CD4-positive, alpha-beta T cell treated with Interleukin-4 for 1 hour (primary cell): ENCODE data around the gene VPS35L.
"Not testable (repeated sequence)": the region's sequence is repeated elsewhere in the genome, so short reads cannot be mapped to it uniquely, and the experiment has no call there.

Experiments
- DNase-seq, 2 donors: peaks; one replicate each; pipeline ENCODE4 v3.0.0-alpha.2; 2020 to 2022

The VPS35L gene

DNA sequence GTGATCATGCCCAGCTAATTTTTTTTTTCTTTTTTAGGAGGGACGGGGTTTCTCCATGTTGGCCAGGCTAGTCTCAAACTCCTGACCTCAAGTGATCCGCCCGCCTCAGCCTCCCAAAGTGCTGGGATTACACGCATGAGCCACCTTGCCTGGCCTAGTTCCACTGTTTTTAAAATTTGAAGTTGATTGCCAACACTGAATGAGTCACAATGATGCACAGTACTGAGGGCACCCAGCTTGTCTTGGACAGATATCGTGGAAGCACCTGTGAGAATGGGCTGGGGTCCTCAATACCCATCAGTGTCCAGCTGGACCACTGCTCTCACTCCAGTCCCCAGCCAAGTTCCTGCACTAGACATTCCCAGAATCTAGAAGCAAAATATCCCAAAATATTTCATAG, 160.1 kb downstream of the VPS35L start:
- DNase-seq: no peak

DNA sequence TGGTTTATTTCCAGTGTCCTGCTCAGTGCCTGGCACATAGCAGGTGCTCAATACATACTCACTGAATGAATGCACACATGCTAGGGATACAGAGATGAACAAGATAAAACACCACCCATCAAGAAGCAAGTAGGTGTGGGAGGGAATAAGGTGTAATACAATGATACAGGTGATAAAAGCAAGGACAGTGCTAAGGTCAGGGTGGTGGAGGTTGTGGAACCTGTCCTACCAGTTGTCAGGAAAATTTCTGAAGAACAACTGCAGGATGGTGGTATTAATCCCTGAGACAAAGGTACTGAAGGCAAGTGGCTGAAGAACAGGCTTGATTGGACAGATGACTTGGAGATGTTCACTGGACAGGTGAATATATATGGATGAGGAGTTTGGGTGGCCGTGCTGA, 160.7 kb downstream of the VPS35L start:
- no peak for DNase-seq

DNA sequence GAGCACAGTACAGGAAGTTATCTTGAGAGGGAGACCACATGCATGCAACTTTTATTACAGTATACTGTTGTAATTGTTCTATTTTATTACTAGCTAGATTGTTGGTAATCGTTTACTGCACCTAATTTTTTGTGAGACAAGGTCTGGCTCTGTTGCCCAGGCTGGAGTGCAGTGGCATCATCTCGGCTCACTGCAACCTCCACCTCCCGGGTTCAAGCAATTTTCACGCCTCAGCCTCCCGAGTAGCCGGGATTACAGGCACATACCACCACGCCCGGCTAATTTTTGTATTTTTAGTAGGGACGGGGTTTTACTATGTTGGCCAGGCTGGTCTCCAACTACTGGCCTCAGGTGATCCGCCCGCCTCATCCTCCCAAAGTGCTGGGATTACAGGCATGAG, 161.2 kb downstream of the VPS35L start:
- DNase-seq: not testable (repeated sequence)

DNA sequence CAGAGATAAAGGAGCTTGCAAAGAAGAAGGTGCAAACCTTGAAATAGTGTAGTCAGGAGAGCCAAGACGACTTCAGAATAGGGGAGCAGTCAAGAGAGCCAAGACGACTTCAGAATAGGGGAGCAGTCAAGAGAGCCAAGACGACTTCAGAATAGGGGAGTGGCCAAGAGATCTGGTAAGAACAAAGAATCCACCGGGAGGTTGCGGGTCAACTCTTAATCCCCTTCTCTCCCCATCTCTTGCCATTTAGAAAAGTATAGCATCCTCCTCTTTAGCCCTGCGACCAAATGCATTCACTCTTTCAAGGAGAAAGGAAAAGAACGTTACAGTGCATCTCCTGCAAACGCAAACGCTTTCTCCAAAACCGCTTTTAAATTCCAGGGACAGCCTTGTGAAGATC, 161.8 kb downstream of the VPS35L start:
- DNase-seq: no peak

DNA sequence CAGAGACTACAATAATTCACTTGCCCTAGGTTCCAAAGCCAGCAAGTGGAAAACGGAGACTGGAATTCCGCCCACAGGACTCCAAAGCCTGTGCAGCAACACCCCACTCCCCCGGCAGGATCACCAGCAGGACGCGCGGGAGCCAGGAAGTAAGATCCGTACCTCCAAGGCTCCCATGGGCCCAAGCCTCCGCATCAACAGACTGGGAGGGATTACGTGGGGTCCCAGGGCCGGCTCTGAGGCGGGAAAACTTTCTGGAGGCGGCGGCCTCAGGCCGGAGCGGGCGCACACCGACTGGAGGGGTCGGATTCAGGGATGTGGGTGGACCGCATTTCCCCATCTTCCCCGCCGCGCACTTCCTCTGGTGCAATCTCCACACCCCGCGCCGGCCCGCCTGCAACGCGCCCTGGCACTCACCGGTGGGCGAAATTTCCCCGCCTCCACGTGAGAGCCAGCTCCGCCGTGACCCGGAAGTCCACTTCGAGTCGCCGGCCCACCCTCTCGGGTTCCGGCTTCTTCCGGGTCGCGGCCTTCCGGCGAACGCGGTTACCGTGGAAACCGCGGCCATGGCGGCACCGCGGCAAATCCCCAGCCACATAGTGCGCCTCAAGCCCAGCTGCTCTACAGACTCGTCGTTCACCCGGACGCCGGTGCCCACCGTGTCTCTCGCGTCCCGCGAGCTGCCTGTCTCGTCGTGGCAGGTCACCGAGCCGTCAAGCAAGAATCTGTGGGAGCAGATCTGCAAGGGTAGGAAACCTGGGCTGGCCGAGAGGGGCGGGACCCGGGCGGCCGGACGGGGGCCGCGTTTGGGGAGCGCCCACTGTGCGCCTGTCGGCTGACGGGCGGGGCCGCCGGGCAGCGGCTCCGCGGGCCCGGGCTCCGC, 162.5 kb downstream of the VPS35L start, which contains the start of the genes IQCK and KNOP1:
Gene IQCK (plus strand): TSS at position 531 of the 883 bp plus-strand sequence. CDS start 36 bp downstream, at position 567.
Gene KNOP1 (minus strand): TSS at position 487 of the 883 bp plus-strand sequence. CDS start 3,192 bp downstream, outside the sequence.
- peak; percentile 91 for DNase-seq

DNA sequence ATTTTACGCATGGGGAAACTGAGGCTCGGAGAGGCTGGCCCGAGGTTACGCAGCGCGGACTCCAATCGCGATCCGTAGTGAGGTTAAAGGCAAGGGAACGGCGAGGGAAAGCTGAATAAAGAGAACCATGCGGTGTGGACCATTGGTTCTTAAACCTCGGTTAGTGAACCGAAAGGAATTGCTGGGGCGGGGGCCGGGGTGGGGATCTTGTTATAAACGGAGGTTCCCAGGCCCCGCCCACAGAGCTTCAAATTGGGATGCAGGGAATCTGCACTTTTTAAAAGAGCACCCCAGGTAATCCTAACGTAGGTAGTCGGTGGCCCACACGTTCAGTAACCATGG, 163.1 kb downstream of the VPS35L start:
- no peak for DNase-seq

DNA sequence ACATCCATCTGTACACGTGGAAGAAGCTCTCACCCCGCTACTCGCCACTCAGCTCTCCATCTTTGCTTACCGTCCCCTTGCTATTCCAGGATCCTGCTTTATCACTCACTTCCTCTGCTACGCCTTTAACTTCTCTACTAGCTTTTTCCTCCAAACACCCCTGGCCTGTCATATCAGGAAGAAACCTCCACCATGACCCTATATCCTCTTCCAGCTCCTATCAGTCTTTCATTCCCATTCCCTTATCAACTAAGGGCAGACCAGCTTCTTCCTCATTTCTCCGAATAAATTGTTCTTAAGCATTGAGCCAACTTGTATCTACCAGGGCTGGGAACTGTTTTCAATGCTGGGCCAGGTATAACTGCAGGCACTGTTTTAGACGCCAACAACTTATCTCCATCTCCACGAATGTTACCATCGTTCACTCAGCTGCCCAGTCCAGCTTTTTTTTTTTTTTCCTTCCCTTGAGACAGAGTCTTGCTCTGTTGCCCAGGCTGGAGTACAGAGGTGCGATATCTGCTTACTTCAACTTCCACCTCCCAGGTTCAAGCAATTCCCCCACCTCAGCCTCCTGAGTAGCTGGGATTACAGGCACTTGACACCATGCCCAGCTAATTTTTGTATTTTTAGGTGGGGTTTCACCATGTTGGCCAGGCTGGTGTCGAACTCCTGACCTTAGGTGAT, 166.9 kb downstream of the VPS35L start:
- no peak for DNase-seq

DNA sequence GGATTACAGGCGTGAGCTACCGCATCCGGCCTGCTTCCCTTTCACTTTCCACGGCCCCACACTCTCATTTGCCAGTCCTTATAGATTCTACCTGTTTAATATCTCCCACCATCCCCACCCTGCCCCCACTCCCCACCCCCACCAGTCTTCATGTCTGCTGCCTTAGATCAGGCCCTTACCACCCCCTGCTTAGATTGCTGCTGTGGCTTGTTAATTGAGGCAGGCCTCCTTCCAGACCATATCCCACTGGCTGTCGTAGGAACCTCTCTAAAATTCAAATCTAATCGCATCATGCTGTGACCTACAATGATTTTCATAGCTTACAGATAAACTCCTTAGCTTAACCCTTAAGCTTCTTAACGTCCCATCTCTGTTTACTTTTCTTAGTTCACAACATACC, 167.5 kb downstream of the VPS35L start:
- DNase-seq: no peak

DNA sequence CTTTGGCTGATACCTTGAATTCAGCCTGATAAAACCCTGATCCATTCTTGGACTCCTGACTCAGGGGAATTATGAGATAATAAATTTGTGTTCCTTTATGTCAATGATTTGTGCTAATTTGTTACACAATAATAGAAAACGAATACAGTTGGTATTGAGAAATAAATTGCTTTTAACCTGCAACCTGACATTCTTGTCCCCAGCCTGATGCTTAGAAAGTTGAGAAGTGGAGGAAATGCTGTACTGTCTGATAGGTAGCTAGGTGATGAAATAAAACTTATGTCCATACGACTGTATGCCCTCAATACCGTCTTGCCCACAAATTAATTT, 173.1 kb downstream of the VPS35L start:
- no peak for DNase-seq

DNA sequence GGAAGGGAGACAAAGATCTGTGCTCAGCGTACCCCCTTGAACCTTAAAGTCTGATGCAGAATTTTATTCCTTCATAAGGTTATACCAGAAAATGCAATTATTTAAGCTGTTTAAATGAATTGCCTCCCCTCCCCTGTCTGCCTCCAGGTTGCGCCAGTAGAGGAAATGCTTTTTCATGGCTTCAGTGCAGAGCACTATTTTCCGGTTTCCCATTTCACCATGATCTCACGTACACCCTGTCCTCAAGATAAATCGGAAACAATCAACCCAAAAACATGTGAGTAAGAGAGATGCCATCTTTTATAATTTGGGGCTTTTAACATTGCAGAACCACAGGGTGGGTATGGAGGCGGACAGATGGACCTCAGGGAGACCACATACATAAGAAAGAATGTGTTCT, 178.0 kb downstream of the VPS35L start:
- DNase-seq: no peak

DNA sequence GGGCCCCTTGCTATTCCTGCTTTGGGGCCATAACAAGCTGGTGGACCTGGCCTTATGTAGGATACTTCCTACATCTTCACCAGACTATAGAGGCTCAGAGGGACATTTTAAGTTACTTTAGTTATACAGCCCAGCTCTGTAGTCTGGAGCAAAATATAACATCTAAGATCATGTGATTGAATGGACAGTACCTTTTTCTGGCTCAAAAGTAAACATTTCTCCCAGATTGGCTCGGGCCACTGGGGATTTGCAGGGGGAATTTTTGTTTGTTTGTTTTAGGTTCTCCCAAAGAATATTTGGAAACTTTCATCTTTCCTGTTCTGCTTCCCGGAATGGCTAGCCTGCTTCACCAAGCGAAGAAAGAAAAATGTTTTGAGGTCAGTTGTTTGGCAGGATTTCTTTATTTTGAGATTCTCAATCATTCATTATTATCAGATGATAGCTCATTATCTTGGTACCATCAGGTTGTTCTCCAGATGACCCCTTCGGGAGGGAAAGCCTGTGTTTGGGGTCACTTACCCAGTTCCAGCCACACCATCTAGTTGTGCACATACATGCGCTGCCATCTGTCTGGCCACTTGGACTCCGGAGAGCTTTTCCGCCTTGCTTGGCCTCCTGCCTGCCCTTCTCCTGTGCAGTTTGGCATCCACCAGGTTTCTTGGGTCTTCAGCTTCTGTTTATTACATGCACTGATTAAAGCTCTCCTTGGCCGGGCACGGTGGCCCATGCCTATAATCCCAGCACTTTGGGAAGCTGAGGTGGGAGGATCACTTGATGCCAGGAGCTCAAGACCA, 179.8 kb downstream of the VPS35L start:
- no peak for DNase-seq

DNA sequence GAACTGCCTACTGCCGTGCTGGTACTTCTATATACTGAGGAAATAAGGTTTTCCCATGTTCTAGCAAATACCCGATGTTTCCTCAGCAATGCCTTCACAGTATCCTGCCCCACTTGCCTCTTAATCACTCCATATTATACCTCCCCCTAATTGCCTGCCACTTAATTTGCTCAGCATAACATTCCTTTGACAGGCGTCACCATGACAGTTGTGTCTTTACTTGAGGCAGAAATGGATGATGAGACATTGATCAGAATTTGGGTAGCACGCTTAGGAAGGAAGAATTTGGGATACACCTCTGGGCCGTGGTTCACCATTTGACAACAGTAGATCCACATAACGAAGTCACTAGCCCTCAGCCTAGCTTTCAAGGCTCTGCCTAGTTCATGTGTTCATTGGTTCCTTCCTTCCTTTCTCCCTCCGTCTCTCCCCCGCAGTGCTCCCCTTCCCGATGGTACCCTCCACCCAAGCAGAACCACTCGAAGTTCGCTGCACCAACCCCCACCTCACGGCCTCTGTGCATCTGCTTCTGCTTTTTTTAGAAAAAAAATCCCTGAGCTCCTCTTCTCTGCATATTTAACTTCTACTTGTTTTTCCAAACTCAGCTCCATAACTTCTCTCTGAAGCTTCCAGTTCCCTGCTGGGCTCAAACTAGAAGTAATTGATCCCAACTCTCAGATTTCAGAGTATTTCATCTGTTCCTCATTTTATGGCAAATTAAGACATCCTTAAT, 182.0 kb downstream of the VPS35L start:
- DNase-seq: no peak

DNA sequence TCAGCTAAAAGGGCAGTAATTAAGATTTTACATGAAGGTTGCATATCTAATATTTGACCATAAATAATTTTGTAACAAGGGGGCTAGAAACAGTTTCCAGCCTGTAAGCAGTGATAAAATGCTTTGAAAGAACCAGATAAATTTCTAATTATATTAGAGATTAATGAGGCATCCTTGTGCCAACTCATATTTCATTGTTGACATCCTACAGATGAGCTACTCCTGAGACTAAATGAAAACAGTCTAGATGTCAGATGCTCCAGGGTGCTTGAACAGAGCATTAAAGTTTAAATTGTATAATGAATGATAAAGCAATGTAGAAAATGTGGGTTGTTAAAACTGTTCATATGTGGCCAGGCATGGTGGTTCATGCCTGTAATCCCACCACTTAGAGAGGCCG, 185.9 kb downstream of the VPS35L start:
- DNase-seq: no peak

DNA sequence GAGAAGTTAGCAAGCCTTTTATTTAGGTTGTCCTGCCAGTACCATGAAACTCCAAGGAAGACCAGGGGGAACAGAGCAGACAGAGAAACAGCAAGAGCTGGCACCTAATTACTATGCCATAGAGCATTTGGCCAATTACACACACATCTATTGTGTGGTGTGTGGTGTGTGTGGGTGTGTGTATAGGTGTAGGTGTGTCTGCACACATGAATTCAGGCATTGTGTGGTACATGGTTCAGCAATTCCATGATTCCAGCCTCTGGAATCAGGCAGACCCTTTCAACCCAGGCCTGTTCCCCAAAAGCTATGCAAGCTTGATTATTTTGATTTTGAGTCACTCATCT, 188.3 kb downstream of the VPS35L start:
- DNase-seq: no peak

DNA sequence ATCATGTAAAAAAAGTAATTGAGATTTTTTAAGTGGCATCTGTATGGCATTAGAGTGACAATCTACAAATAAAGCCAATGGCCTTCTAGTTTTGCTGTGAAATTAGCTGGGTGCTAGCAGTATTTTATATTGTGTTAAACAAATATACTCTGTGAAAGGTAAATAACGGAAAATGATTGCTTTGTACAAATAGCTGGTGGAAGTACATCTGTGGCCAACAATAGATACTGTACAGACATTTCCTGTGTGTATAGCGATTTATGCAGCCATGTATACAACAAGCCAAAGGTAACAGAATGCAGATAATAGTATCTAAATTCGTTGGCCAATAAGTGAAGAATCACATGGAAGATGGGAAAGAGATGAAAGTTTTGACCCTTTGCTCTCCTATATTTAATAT, 189.2 kb downstream of the VPS35L start:
- DNase-seq: no peak

DNA sequence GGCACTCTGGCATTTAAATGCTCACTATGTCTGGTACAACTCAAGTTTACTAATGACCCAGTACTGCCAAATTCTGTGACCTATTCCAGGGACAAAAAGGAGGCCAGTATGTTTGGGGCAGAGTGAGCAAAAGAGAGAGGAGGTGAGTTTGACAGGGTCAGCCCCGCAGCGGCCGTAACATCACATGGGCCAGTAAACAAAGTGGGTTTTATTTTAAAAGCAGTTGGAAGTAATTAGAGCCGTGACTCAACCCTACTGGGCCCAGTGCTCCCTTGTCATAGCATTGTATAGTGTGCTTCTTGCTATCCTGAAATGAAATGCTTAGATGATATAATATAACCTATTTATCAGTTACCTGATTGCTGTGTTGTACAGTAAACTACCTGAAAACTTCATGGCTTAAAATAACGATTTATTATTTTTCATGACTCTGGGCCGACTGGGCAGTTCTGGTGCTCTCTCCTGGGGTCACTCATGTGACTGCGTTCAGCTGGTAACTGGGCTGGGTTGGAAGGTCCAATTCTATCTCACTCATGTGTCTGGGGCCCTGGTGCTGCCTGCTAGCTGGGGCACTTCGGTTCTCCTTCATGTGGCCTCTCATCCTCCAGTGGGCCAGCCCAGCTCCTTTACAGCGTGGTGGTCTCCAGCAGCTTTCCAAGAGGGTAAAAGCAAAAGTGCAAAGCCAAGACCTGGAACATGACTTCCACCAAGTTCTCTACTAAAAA, 189.9 kb downstream of the VPS35L start:
- DNase-seq: no peak

DNA sequence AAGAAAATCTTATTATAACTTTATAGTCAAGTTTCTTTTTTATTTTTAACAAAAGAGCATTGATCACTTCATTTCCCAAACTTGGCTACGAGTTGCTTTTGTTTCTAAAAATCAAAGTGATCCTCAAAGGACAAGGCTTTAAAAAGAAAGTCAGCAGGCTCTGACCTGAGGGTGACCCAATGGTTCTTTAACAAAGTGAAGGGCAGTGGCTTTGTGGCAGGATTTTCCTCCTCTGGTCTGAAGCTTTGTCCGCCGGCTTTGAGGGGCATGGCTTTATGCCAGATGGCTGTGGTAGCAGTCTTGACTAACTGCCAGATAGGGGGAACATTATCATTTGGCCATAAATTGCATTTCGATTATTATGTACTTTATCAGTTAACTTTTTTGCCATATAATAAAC, 191.1 kb downstream of the VPS35L start:
- no peak for DNase-seq

DNA sequence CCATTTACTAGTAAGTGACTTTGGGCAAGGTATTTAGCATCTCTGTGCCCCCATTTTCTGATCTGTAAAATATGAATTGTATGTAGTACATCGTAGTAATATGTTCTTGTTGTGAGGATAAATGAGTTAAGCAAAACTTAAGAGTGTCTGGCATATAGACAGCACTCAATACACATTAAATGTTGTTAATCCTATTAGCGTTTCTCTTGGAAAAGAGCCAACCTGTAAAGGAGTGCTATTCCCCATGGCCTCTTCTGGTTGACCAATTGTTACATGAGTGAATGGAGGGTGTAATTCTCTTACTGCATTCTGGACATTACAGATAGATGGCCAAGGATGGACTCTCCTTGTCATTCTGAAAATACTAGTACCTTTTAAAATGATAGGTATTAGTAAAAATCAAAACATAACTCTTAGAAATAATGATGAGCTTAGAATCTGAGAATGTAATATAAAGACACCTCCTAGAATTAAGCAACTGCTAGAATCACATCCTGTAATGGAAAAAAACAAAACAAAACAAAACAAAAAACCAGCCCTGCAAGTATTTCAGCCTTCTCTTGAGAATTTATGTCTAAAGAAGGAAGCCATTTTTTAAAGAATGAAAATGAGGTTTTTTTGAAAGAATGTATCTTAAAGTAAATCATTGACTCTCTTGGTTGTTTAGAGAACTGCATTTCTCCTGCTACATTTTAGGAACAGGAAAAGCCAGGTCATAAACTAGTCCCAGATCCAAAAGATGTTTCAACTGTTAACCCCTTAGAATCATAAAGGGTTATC, 193.1 kb downstream of the VPS35L start:
- DNase-seq: no peak

DNA sequence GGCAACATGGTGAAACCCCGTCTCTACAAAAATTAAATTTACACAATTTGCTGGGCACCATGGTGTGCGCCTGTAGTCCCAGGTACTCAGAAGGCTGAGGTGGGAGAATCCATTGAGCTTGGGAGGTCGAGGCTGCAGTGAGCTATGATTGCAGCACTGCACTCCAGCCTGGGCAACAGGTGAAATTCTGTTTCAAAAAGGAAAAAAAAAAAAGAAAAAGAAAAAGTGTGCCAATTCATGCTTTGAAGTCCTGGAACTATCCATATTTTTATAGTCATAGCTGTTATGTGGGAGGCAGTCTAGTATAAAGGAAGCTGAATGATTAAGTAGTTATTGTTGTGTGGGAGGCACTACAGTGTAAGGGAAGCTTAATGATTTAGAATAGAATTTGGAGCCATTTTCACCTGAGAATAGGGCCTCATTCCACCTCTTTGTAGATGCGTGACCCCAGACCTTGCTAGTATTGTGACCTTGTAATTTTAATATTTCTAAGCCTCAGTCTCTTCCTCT, 194.1 kb downstream of the VPS35L start:
- DNase-seq: no peak
